Measurements from ENCODE around the gene C6orf47. TPM values are rescaled to one million over a fixed set of nuclear protein-coding genes. Genes with fewer than 3 reads are reported as not detected.
A peak's percentile ranks its signal among the peaks of the same experiment; 100 is the strongest.
"Not testable (repeated sequence)": the region's sequence is repeated elsewhere in the genome, so short reads cannot be mapped to it uniquely, and the experiment has no call there.

The C6orf47 gene, protein sequence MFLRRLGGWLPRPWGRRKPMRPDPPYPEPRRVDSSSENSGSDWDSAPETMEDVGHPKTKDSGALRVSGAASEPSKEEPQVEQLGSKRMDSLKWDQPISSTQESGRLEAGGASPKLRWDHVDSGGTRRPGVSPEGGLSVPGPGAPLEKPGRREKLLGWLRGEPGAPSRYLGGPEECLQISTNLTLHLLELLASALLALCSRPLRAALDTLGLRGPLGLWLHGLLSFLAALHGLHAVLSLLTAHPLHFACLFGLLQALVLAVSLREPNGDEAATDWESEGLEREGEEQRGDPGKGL
- 17.5 and 18.5 TPM in 2 replicates for total RNA-seq (2014; rRNA removed; shearing (Covaris generic))
- 16.7 and 17.4 TPM in 2 replicates for total RNA-seq (2022)
- Bru-seq, nascent RNA, result percentile 73 among the genes with signal in this experiment
- BruChase-seq, experiment 1, labeled RNA remaining after a 6-hour chase, result percentile 70 among the genes with signal in this experiment
- BruChase-seq, experiment 2, labeled RNA remaining after a 2-hour chase, result percentile 84 among the genes with signal in this experiment
- long read RNA-seq, transcript C6orf47-202 (1 exons, 2,475 nt), result major isoform, 15 of 15 reads
- long read RNA-seq, partial matches to known transcripts, result 0 of 15 reads
- long read RNA-seq, other reads (novel, unspliced or antisense), result 0 of 15 reads

DNA sequence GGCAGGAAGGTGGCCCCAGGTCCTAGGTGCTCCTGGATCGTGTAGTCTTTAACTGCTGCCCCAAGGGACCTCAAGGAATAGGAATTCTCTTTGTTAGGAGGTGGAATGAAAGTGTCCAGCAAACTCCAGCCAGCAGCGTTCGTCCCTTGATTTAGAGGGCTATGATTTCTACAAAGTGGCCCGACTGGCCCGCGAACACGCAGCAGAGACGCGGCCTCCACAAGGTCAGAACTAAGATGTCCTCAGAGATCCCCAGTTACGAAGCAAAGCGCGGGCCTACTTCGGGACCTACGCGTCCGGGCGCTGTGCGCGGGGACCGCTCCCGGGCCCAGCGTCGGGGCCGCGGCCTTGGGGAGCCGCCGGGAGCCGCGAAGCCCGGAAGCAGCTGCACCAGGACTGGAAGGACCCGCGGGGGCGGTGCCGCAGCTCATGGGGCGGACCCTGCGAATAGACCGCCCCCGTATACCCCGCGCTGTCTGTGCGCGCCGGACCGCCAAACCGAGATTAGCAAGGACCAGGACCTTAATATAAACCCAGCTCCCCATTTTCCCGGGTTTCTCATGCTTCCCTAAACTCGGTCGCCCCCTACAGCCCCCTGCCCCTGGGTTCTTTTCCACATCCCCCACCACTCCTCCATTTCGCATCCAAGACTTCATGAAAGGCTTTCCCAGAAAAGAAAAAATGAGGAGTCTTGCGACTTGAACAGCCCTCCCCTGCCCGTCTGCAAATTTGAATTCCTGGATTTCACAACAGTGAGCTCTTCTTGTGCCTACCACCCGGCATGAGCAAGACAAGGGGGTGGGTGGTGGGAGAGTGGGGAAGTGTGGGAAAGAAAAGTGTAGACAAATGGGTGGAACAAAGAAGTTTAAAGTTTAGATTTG lies at the start of gene C6orf47:
C6orf47 (minus strand) TSS at position 398 of the 881 bp plus-strand sequence. CDS start 831 bp downstream, outside the sequence.
- H3K4me2 ChIP-seq (ENCODE audit: low read length), result peak within 1 kb of the TSS; percentile 97
- H3K9me3 ChIP-seq (ENCODE audit: low read length), result no peaks in the 10 kb centered on the region
- ChIA-PET POLR2A (interaction anchor here (0.6 to 1.9 kb wide), 7 partner anchors 8 to 298 kb away, joined by 3 to 8 read pairs (median 4); partner anchors contain the start of genes BAG6 and LSM2), CTCF (ENCODE audit: unreplicated experiment) (no interaction called here)
- H3K4me3 ChIP-seq (ENCODE audit: low read depth, low read length, poor library complexity, severe bottlenecking), result peak within 1 kb of the TSS; percentile 75
- no TSS peak for BruUV-seq (replicated peaks)
- no peaks in the 10 kb centered on the region for H4K20me1 ChIP-seq (ENCODE audit: insufficient read depth, low read length)
- H3K4me1 ChIP-seq (ENCODE audit: insufficient read depth, low read length, poor library complexity, severe bottlenecking), result peaks cover 55% of the 10 kb centered on the region
- no peaks in the 10 kb centered on the region for H3K9me2 ChIP-seq (ENCODE audit: insufficient read depth, low read length)
- H2AFZ ChIP-seq (ENCODE audit: low read length), result peak within 1 kb of the TSS; percentile 3; the same call in 1 of the 2 replicates
- H3K36me3 ChIP-seq (ENCODE audit: insufficient read depth, low read length), result peaks cover 34% of the 10 kb centered on the region
- intact Hi-C loops (cut with micrococcal nuclease; ENCODE audit: unreplicated experiment), result no loop called here
- peak; percentile 86 for DNase-seq (ENCODE audit: low spot score)
- TF ChIP-seq EZH2phosphoT487 (IDR thresholded peaks at IDR 0.05; ENCODE audit: borderline replicate concordance, low read depth, low read length), result no peak
- TF ChIP-seq, protein P1, sequence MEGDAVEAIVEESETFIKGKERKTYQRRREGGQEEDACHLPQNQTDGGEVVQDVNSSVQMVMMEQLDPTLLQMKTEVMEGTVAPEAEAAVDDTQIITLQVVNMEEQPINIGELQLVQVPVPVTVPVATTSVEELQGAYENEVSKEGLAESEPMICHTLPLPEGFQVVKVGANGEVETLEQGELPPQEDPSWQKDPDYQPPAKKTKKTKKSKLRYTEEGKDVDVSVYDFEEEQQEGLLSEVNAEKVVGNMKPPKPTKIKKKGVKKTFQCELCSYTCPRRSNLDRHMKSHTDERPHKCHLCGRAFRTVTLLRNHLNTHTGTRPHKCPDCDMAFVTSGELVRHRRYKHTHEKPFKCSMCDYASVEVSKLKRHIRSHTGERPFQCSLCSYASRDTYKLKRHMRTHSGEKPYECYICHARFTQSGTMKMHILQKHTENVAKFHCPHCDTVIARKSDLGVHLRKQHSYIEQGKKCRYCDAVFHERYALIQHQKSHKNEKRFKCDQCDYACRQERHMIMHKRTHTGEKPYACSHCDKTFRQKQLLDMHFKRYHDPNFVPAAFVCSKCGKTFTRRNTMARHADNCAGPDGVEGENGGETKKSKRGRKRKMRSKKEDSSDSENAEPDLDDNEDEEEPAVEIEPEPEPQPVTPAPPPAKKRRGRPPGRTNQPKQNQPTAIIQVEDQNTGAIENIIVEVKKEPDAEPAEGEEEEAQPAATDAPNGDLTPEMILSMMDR (conservative IDR thresholded peaks at IDR 0.05; ENCODE audit: low read length), result no peak
- peak within 1 kb of the TSS; percentile 43 for H3K27ac ChIP-seq (ENCODE audit: low read depth, low read length, poor library complexity, severe bottlenecking)
- H3K79me2 ChIP-seq (ENCODE audit: insufficient read depth, low read depth, low read length), result peaks cover 33% of the 10 kb centered on the region

DNA sequence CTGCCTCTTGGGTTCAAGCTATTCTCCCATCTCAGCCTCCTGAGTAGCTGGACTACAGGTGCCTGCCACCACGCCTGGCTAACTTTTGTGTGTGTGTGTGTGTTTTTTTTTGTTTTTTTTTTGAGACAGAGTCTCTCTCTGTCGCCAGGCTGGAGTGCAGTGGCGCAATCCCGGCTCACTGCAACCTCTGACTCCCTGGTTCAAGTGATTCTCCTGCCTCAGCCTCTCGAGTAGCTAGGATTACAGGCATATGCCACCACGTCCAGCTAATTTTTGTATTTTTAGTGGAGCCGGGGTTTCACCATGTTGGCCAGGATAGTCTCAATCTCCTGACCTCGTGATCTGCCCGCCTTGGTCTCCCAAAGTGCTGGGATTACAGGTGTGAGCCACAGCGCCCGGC lies 48.6 kb upstream of the C6orf47 start:
- H3K4me3 ChIP-seq (ENCODE audit: low read depth, low read length, poor library complexity, severe bottlenecking); H3K9me3 ChIP-seq (ENCODE audit: low read length); DNase-seq (ENCODE audit: low spot score); H3K4me2 ChIP-seq (ENCODE audit: low read length); H3K27ac ChIP-seq (ENCODE audit: low read depth, low read length, poor library complexity, severe bottlenecking); CTCF ChIA-PET (ENCODE audit: unreplicated experiment); BruUV-seq (replicated peaks); H4K20me1 ChIP-seq (ENCODE audit: insufficient read depth, low read length); H3K36me3 ChIP-seq (ENCODE audit: insufficient read depth, low read length); H3K9me2 ChIP-seq (ENCODE audit: insufficient read depth, low read length); H2AFZ ChIP-seq (ENCODE audit: low read length); H3K79me2 ChIP-seq (ENCODE audit: insufficient read depth, low read depth, low read length); H3K4me1 ChIP-seq (ENCODE audit: insufficient read depth, low read length, poor library complexity, severe bottlenecking): not testable (repeated sequence)
- intact Hi-C loops (cut with micrococcal nuclease; ENCODE audit: unreplicated experiment), result loop anchor here (10.0 kb wide), 1 partner anchor 246 kb away; the partner anchor contains the start of genes NELFE and SKIC2
- POLR2A ChIA-PET, result interaction anchor here (0.6 kb wide), 2 partner anchors 26 to 99 kb away, joined by 3 read pairs; no protein-coding TSS in a partner anchor

DNA sequence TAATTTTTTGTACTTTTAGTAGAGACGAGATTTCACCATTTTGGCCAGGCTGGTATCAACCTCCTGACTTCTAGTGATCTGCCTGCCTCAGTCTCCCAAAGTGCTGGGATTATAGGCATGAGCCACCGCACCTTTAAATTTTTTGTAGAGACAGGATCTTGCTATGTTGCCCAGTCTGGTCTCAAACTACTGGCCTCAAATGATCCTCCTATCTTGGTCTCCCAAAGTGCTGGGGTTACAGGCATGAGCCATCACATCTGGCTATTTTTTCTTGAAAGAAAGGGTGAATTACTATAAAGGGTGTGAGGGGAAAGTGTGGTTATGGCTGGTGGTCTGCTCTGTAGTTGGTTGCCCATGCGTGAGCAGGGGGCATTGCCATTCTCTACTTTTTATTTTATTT lies 47.6 kb upstream of the C6orf47 start:
- no peaks in the 10 kb centered on the region for H3K9me3 ChIP-seq (ENCODE audit: low read length)
- no peak overlapping the region for H3K4me3 ChIP-seq (ENCODE audit: low read depth, low read length, poor library complexity, severe bottlenecking)
- TF ChIP-seq EZH2phosphoT487 (IDR thresholded peaks at IDR 0.05; ENCODE audit: borderline replicate concordance, low read depth, low read length), result no peak
- TF ChIP-seq, protein P1 (conservative IDR thresholded peaks at IDR 0.05; ENCODE audit: low read length), result no peak
- H3K79me2 ChIP-seq (ENCODE audit: insufficient read depth, low read depth, low read length), result no peaks in the 10 kb centered on the region
- BruUV-seq (replicated peaks), result no TSS peak
- H3K27ac ChIP-seq (ENCODE audit: low read depth, low read length, poor library complexity, severe bottlenecking), result no peak overlapping the region
- ChIA-PET POLR2A (interaction anchor here (0.6 to 0.7 kb wide), 2 partner anchors 27 to 45 kb away, joined by 3 read pairs; no protein-coding TSS in a partner anchor), CTCF (ENCODE audit: unreplicated experiment) (no interaction called here)
- DNase-seq (ENCODE audit: low spot score), result no peak
- H2AFZ ChIP-seq (ENCODE audit: low read length), result no peak overlapping the region
- no peaks in the 10 kb centered on the region for H4K20me1 ChIP-seq (ENCODE audit: insufficient read depth, low read length)
- peaks cover 16% of the 10 kb centered on the region for H3K4me1 ChIP-seq (ENCODE audit: insufficient read depth, low read length, poor library complexity, severe bottlenecking)
- no peaks in the 10 kb centered on the region for H3K9me2 ChIP-seq (ENCODE audit: insufficient read depth, low read length)
- no peak overlapping the region for H3K4me2 ChIP-seq (ENCODE audit: low read length)
- intact Hi-C loops (cut with micrococcal nuclease; ENCODE audit: unreplicated experiment), result loop anchor here (10.0 kb wide), 1 partner anchor 247 kb away; the partner anchor contains the start of genes NELFE and SKIC2
- no peaks in the 10 kb centered on the region for H3K36me3 ChIP-seq (ENCODE audit: insufficient read depth, low read length)

Data from OCI-LY7 (cell line).